Gastrocnemius medialis (tissue), 4 donors: Measurements from ENCODE around the gene MTFR2.

Experiments used
- POLR2A ChIP-seq, 2 donors: fragments of 450-650 bp; IDR thresholded peaks; one replicate each; pipeline ENCODE4 v1.6.1; 2017; ENCODE audit warnings: antibody characterized with exemption in 2 of 2, mild to moderate bottlenecking in 2 of 2, moderate library complexity in 2 of 2
- TF ChIP-seq, protein P1 (sequence below), 5 experiments: fragments of 450-650 bp in 3 of 5; fragments of 200-600 bp in 2 of 5; sonication (generic) in 2 of 5; IDR thresholded peaks in 4 of 5; conservative IDR thresholded peaks in 1 of 5; 1 replicate in 4 of 5; 2 replicates in 1 of 5; pipeline ENCODE4 v1.5.1; 2016 to 2019; ENCODE audit warnings: antibody characterized with exemption in 5 of 5, mild to moderate bottlenecking in 3 of 5, moderate library complexity in 3 of 5

- TF ChIP-seq, protein P1, sequence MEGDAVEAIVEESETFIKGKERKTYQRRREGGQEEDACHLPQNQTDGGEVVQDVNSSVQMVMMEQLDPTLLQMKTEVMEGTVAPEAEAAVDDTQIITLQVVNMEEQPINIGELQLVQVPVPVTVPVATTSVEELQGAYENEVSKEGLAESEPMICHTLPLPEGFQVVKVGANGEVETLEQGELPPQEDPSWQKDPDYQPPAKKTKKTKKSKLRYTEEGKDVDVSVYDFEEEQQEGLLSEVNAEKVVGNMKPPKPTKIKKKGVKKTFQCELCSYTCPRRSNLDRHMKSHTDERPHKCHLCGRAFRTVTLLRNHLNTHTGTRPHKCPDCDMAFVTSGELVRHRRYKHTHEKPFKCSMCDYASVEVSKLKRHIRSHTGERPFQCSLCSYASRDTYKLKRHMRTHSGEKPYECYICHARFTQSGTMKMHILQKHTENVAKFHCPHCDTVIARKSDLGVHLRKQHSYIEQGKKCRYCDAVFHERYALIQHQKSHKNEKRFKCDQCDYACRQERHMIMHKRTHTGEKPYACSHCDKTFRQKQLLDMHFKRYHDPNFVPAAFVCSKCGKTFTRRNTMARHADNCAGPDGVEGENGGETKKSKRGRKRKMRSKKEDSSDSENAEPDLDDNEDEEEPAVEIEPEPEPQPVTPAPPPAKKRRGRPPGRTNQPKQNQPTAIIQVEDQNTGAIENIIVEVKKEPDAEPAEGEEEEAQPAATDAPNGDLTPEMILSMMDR (IDR thresholded peaks at IDR 0.05 in 4 of 5, conservative IDR thresholded peaks at IDR 0.05 in 1 of 5), result no peak
- TF ChIP-seq POLR2A (IDR thresholded peaks at IDR 0.05), result no peak
Measured at GRCh38 chr6:136181512-136181833, 68.6 kb downstream of the MTFR2 start.
